A204.1 (cell line): ENCODE data around the gene LCE2B.

Experiments used
- FAIRE-seq: peaks from 2 replicates; lab custom pipeline; 2012; peaks lifted over from hg19 to GRCh38; lab: Jason Lieb, UNC

Gene LCE2B

DNA sequence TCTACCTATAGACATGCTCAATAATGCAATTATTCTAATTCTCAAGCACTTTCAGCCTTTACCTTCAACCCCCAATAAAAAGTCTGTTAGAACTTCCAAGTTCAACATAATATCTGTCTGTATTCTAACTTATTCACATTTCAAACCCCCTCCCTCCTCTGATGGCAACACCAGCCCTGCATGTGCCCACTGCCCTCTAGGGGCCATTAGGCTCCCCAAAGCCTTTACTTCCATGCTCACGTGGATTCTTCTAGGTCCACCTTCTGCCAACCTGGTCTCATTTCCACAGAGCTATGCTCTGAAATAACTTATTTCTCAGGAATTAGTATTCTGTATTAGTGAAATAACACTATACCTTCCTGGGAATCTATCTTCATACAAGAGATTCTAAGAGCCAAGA, 49.7 kb downstream of the LCE2B start:
- no peak for FAIRE-seq
